Transverse colon (tissue), 4 donors: ENCODE data around the gene SPIRE1. TPM values are rescaled to one million over a fixed set of nuclear protein-coding genes. Genes with fewer than 3 reads are reported as not detected.

Source experiments
- DNase-seq: peaks from one replicate; pipeline ENCODE4 v3.0.0-alpha.2; 2019
- H3K27ac ChIP-seq, 4 donors: fragments of 200-600 bp; sonication (generic); 2 replicates each; pipeline ENCODE4 v1.5.1; 2016 to 2018; ENCODE audit warnings: inconsistent platforms in 4 of 4
- H3K27me3 ChIP-seq: fragments of 200-600 bp; sonication (generic); 2 replicates; pipeline ENCODE4 v1.5.1; 2017; ENCODE audit warnings: inconsistent platforms
- H3K36me3 ChIP-seq, 4 donors: fragments of 200-600 bp; sonication (generic); 2 replicates each; pipeline ENCODE4 v1.5.1; 2017 to 2019; ENCODE audit warnings: inconsistent platforms in 4 of 4
- H3K4me1 ChIP-seq, 4 donors: fragments of 200-600 bp; sonication (generic); 2 replicates each; pipeline ENCODE4 v1.5.1; 2017 to 2020; ENCODE audit warnings: inconsistent platforms in 4 of 4
- H3K4me3 ChIP-seq, 4 donors: fragments of 200-600 bp; sonication (generic); 1 replicate in 1 of 4; 2 replicates in 3 of 4; pipeline versions ENCODE4 v1.5.1 to v1.6.1; 2017 to 2019; ENCODE audit warnings: inconsistent platforms in 4 of 4
- H3K9me3 ChIP-seq, 2 donors: fragments of 200-600 bp; sonication (generic); 2 replicates each; pipeline ENCODE4 v1.5.1; 2017 to 2019; ENCODE audit warnings: inconsistent platforms in 2 of 2
- EP300 ChIP-seq: sonication (generic); formaldehyde crosslinking; IDR thresholded peaks from one replicate; pipeline ENCODE4 v1.6.1; 2017; ENCODE audit warnings: antibody characterized with exemption, low read depth
- POLR2A ChIP-seq: fragments of 450-650 bp; IDR thresholded peaks from one replicate; pipeline ENCODE4 v1.6.1; 2016; ENCODE audit warnings: antibody characterized with exemption, mild to moderate bottlenecking, moderate library complexity
- POLR2AphosphoS5 ChIP-seq, 3 donors: sonication (generic); formaldehyde crosslinking; IDR thresholded peaks; one replicate each; pipeline ENCODE4 v1.6.1; 2016; ENCODE audit warnings: antibody characterized with exemption in 3 of 3
- WGBS, 2 donors: methylation state at CpG; one replicate each; pipeline ENCODE4 v1.1.5; 2018; ENCODE audit warnings: low coverage in 1 of 2; 5-methylcytosine and 5-hydroxymethylcytosine counted together
- in situ Hi-C, 4 donors: fragments of 200-750 bp; cut with MboI; loops; one replicate each; pipeline versions ENCODE4 v1.15.0 to v1.15.1; 2017; ENCODE audit warnings: low sequenced_read_pairs in 3 of 4, low pct_ligation_motif_present in 1 of 4, low pct_unique_long_range_greater_than_20kb in 1 of 4
- intact Hi-C: fragments of 100-400 bp; cut with DNase I; formaldehyde crosslinking; loops from one replicate; pipeline ENCODE4 v1.15.1; 2023; ENCODE audit warnings: low total_unique reads
- total RNA-seq, 4 donors: library from RNA; depleted of rRNA; stranded (reverse); fragments of >200 nt; gene quantifications; one replicate each; pipeline ENCODE4 v1.1.0, GENCODE V29; 2016
- TF ChIP-seq, protein P1 (sequence below), 5 experiments: fragments of 200-600 bp in 3 of 5; fragments of 450-650 bp in 2 of 5; sonication (generic) in 3 of 5; IDR thresholded peaks; 1 replicate in 2 of 5; 2 replicates in 3 of 5; pipeline ENCODE4 v1.5.1; 2016 to 2017; ENCODE audit warnings: antibody characterized with exemption in 5 of 5, inconsistent platforms in 3 of 5, mild to moderate bottlenecking in 2 of 5, moderate library complexity in 1 of 5

Gene SPIRE1
- total RNA-seq, 4 donors from 2014 or later, result 6.0 to 7.8 (median 6.8) TPM

DNA sequence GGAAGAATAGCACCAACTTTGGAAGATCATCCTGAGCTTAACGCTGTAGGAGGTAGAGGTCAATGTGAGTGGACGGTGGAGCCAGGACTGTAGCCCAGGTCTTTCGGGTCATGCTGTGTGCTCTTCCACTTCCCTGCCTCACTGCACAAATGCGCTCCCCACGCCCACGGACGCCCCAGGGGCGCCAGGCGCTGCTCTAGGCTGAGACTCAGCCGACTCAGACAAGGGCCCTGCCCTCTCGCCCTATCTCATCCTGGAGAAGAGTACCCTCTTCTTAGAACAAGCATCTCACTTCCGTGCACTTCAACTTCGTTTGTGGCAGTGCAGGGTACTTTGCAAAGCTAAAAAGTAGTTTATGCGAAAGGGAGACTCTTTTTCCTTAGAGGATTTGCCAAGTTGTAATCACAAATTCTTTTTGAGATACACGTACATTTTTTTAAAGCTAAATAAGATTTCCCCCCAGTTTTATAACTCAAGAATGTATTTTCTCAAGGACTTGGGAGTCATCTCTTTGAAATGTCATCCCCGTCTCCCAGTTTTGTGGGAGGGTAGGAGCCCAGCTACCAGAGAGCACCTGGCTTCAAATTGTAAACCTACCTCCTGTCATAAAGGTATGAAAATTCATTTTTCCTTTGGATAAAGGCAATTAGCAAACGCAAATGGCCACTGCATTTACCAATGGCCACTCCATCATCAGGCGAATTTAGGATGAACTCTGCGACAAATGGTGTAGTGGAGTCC is 251.4 kb downstream of the SPIRE1 start:
- TF ChIP-seq EP300 (no peak), POLR2A (no peak), POLR2AphosphoS5 (IDR thresholded peaks at IDR 0.05) (no peak)
- TF ChIP-seq, protein P1, sequence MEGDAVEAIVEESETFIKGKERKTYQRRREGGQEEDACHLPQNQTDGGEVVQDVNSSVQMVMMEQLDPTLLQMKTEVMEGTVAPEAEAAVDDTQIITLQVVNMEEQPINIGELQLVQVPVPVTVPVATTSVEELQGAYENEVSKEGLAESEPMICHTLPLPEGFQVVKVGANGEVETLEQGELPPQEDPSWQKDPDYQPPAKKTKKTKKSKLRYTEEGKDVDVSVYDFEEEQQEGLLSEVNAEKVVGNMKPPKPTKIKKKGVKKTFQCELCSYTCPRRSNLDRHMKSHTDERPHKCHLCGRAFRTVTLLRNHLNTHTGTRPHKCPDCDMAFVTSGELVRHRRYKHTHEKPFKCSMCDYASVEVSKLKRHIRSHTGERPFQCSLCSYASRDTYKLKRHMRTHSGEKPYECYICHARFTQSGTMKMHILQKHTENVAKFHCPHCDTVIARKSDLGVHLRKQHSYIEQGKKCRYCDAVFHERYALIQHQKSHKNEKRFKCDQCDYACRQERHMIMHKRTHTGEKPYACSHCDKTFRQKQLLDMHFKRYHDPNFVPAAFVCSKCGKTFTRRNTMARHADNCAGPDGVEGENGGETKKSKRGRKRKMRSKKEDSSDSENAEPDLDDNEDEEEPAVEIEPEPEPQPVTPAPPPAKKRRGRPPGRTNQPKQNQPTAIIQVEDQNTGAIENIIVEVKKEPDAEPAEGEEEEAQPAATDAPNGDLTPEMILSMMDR (IDR thresholded peaks at IDR 0.05), result no peak
- Histone ChIP-seq H3K4me1 (peaks cover 3 to 32% (median 20%) of the 10 kb centered on the region in 4 donors), H3K27ac (no peak overlapping the region), H3K9me3 (no peaks in the 10 kb centered on the region), H3K4me3 (no peak overlapping the region), H3K36me3 (no peaks in the 10 kb centered on the region), H3K27me3 (peaks cover 8% of the 10 kb centered on the region)
- in situ Hi-C loops (no loop called here), intact Hi-C loops (no loop called here)
- no peak for DNase-seq
- WGBS, 2 donors, result 58 to 66% methylated on average over 10 to 19 of the region's 19 CpGs

DNA sequence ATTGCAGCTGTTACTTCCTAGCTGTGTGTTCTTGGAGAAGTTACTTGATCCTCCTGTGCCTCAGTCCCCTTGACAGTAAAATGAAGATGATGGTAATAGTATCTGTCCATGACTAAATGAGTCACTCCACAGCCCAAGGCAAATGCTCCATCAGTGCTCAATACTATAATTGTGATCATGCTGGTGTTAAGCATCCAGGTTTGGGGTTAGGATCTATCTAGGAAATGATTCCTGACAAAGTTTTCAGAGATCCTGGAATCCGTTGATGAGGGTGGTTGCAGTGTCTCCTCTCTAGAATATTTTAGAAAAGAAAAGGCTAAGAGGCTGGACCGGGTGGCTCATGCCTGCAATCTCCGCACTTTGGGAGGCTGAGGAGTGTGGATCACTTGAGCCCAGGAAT is 252.8 kb downstream of the SPIRE1 start:
- TF ChIP-seq POLR2A, result no peak
- TF ChIP-seq, protein P1 (IDR thresholded peaks at IDR 0.05), result no peak
- intact Hi-C loops, result no loop called here

DNA sequence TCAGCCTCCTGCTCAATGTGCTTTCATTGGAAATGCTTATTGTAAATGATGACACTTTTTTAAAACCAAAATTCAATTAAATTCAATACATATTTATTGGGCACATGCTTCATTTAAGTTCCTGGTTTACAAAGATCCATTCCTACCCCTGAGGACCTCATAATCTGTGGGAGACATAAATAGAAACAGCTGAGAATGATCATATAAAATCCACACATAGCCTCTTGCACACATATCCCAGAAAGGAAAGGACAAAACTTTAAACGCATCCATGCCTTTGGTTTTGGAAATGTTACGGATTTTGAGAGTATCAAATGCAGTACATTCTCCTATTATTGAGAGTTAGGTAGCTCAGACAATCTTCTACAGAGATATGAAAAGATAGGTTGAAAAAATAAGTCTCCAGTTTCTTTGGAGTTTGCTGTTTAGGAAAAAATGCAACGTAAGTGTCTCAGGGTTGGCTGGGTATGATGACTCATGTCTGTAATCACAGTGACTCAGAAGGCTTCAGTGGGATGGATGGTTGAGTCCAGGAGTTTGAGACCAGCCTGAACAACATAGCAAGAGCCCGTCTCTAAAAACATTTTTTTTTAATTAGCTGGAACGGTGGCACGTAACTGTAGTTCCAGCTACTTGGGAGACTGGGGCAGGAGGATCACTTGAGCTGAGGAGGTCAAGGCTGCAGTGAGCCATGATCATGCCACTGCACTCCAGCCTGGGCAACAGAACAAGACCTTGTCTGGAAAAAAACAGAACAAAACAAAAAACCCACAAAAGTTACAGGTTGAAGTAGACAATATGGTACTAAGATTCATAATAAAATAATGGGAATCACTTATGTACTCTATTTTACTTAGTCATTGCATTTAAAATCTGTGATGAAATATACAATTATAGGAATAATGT is 254.1 kb downstream of the SPIRE1 start:
- 39 to 62% methylated on average over 4 to 6 of the region's 6 CpGs for WGBS, 2 donors
- Histone ChIP-seq H3K27me3 (peaks cover 8% of the 10 kb centered on the region), H3K27ac (no peak overlapping the region), H3K9me3 (no peaks in the 10 kb centered on the region), H3K36me3 (no peaks in the 10 kb centered on the region), H3K4me1 (peaks cover 3 to 26% (median 19%) of the 10 kb centered on the region in 4 donors), H3K4me3 (no peak overlapping the region)
- no peak for TF ChIP-seq POLR2AphosphoS5 (IDR thresholded peaks at IDR 0.05)
- TF ChIP-seq POLR2A, result no peak
- TF ChIP-seq EP300, result no peak
- TF ChIP-seq, protein P1 (IDR thresholded peaks at IDR 0.05), result no peak
- DNase-seq, result no peak
- in situ Hi-C loops (no loop called here), intact Hi-C loops (no loop called here)

More for the DNA sequence above, 252.8 kb downstream of the SPIRE1 start:
- Histone ChIP-seq H3K27ac (no peak overlapping the region), H3K9me3 (no peaks in the 10 kb centered on the region), H3K36me3 (no peaks in the 10 kb centered on the region), H3K4me3 (no peak overlapping the region), H3K27me3 (peaks cover 8% of the 10 kb centered on the region), H3K4me1 (peaks cover 3 to 26% (median 20%) of the 10 kb centered on the region in 4 donors)
- no peak for DNase-seq
- WGBS, 2 donors, result 80 to 90% methylated on average over 1 to 3 of the region's 3 CpGs
- in situ Hi-C loops, result no loop called here

DNA sequence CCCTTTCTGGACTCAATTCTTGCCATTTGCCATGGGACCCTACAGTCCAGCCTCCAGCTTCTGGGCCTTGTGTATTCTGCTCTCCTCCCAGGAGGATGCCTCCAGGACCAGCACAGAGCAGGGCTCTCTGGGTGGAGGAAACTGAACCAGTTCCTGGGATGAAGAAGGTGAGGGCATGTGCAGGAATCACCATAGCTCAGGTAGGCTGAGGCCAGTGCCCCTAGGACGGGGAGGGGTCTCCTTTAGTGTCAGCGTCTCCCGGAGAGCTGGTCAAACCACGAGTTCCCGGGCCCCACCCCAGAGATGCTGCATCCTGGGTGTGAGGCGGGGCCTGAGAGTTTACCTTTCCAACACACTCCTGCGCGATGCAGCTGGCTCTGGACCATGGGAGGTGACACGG is 256.0 kb downstream of the SPIRE1 start:
- DNase-seq, result no peak
- Histone ChIP-seq H3K4me1 (peaks cover 1 to 13% (median 7%) of the 10 kb centered on the region in 4 donors), H3K27ac (no peak overlapping the region), H3K27me3 (peaks cover 8% of the 10 kb centered on the region), H3K9me3 (no peaks in the 10 kb centered on the region), H3K36me3 (no peaks in the 10 kb centered on the region), H3K4me3 (no peak overlapping the region)
- WGBS, 2 donors, result 39% methylated on average over 9 of the region's 9 CpGs; no CpG with 5 or more reads in 1 of the 2 donors
- TF ChIP-seq POLR2A (no peak), POLR2AphosphoS5 (IDR thresholded peaks at IDR 0.05) (no peak), EP300 (no peak)
- TF ChIP-seq, protein P1 (IDR thresholded peaks at IDR 0.05), result no peak
- intact Hi-C loops (no loop called here), in situ Hi-C loops (no loop called here)
